Stimulated activated CD4-positive, alpha-beta T cell treated with anti-CD3 and anti-CD28 coated beads, Interleukin-1b, Interleukin-23, amount 100 ng/mL, for 24 hours (primary cell): Measurements from ENCODE around the gene AK6.
"Not testable (repeated sequence)": the region's sequence is repeated elsewhere in the genome, so short reads cannot be mapped to it uniquely, and the experiment has no call there.

Source experiments
- DNase-seq, 4 experiments: peaks; one replicate each; pipeline ENCODE4 v3.0.0-alpha.2; 2020; ENCODE audit warnings: low read depth in 4 of 4, low spot score in 1 of 4

Gene AK6

GRCh38 chr5:69341520-69342161 is 27.7 kb downstream of the AK6 start:
- no peak for DNase-seq

- no peak for DNase-seq
Measured at GRCh38 chr5:69335341-69335935, 33.9 kb downstream of the AK6 start.

DNA sequence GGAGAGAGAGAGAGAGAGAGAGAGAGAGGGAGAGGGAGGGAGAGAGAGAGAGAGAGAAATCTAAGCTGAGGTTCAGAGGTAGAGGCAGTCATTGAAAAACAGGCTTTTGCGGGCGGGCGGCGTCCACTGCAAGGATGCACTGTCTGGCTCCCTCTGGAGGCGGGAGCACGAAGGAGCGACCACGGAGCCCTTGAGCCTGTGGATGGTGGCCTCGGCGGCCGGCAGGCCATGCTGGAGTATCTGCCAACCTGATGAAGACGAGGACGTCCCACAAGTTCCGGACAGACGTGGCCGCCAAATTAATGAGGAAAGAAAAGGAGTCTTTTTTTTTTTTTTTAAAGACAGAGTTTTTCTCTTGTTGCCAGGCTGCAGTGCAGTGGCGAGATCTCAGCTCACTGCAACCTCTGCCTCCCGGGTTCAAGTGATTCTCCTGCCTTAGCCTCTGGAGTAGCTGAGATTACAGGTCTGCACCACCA is 34.5 kb downstream of the AK6 start:
- DNase-seq: peak; percentile 38 to 68 (median 48)

- not testable (repeated sequence) for DNase-seq
Measured at GRCh38 chr5:69333668-69334315, 35.5 kb downstream of the AK6 start.

DNA sequence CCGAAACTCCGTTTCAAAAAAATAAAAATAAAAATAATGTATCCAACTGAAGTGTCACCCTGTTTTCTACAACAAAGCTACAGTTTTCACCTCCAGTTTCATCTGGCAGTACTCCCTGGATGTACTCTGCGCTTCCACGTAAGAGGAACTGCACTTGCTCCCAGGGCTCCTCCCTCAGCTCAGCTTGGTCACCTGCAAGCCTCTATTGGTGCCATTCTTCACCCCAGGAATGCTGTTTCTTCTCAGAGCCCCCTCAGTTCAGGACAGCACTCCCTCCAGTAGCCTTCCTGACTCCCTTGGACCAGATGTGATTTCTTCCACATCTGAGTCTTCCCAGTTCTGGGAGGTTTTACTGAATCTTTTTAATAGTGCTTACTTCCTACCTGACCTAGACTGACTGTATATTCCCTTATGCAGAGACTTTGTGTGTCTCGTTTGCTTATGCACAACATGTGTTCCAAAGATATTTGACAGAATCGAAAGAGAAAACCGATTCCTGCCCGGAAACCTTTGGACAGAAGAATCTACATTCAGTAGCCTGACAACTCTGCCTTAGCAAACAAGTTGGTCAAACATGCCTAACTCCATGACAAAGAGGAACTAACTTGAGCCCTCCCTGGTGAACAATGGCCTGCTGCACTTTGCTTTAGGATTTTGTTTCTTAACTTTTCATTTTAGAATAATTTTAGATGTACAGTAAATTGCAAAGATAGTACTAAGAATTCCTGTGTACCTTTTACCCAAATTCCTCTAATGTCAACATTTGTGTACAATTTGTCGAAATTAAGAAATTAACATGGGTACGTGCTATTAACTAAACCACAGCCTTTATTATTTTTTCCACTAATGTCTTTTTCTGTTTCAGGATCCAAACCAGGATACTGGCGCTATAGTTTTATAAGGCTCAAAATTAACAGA is 37.5 kb downstream of the AK6 start:
- no peak for DNase-seq

DNA sequence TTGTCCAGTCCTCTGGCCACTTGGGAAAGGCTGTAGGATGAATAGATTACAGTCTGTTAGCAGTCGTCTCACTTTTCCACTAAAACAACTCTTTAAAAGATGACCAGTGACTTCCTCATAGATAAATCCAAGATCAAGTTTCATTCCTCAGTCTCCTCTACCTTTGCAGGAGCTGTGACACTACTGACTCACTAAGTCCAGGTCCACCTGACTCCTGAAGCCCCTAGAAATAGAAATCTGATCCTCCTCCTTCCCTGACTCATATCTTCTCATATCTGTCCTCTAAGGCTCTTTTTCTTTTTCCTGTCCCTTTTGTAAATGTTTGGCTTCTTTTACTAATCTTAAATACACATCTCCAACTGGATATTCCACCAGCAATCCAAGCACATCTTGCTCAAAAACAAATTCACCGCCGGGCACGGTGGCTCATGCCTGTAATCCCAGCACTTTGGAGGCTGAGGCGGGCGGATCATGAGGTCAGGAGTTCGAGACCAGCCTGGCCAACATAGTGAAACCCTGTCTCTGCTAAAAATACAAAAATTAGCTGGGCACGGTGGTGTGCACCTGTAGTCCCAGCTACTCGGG is 39.3 kb downstream of the AK6 start:
- no peak for DNase-seq

- DNase-seq: no peak
Measured at GRCh38 chr5:69326365-69326764, 43.0 kb downstream of the AK6 start.

GRCh38 chr5:69317391-69317790 is 51.9 kb downstream of the AK6 start:
- DNase-seq: no peak

- no peak for DNase-seq
Measured at GRCh38 chr5:69315972-69316371, 53.3 kb downstream of the AK6 start.

DNA sequence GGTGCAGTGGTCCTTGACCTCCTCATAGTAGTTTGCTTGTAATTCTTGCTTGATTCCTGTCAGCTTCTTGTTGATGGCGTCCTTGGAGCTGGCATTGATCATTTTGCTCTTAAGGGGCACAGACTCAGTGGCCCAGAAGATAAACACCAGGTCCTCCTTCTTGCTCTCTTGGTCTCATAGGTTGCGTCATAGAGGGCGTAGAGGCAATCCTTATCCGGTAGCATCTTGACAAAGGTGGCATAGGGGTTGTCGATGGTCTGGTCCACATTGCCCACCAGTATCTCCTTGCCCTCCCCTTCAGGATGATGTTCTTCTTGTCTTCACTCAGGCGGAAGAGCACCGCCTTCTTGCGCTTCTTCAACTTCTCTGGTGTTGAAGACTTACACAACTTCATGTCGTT is 55.9 kb downstream of the AK6 start:
- no peak for DNase-seq

DNA sequence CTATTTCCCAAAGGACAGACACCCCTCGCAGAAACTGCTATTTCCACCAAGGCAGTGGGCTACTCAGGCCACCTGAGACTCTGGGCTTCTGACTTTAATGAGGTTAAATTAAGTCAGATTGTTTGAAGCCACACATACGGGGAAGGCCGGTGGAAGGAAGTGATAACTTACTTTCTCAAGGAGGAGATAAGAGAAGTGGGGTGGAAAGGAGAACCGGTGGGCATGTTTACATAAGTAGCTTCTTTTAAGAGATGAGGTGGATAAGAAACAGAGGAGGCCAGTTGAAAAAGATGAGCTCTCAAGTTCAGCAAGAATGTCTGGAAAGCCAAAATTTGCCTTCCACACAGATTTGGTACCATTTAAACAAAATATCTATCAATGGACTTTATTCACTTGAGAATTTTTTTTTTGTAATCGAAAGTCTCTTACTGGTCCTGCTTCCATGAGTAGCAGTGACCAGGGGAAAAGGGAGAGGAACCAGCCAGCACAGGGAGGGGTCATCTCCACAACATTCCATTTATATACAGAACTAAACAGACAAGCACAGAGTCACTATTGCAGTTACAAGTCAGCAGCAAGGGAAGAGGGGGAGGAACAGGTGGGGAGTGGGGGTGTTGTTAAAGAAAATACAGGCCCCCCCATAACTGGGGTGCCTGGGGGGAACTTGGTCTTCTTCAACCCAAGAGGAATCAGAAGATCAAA is 56.7 kb downstream of the AK6 start:
- no peak for DNase-seq

GRCh38 chr5:69309380-69309779 is 59.9 kb downstream of the AK6 start:
- no peak for DNase-seq

DNA sequence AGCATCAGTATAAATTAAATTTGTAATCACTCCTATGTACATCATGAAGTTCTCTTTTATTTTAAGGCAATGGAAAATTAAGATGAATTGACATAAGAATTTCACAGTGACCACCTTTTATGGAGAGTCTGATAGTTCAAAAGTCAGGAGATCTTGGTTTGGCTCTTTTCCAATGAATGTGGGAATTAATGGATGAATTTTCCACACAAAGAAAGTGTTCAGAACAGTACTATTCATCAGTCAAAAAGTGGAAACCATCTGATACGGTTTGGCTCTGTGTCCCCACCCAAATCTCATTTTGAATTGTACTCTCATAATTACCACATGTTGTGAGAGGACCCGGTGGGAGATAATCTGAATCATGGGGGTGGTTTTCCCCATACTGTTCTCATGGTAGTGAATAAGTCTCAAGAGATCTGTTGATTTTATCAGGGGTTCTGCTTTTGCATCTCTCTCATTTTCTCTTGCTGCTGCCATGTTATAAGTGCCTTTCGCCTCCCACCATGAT is 61.2 kb downstream of the AK6 start:
- DNase-seq: no peak

- DNase-seq: no peak
Measured at GRCh38 chr5:69305512-69305911, 63.8 kb downstream of the AK6 start.
